GM12878 (cell line): Measurements from ENCODE around the gene ZG16. TPM values are rescaled to one million over a fixed set of nuclear protein-coding genes. Genes with fewer than 3 reads are reported as not detected.

Experiments used
- BRCA1 ChIP-seq: IDR thresholded peaks from 2 replicates; pipeline ENCODE4 v1.6.1; 2011; ENCODE audit warnings: low read depth, low read length, improper control_type of control experiment
- FOXM1 ChIP-seq: IDR thresholded peaks from 2 replicates; pipeline ENCODE4 v1.6.1; 2012; ENCODE audit warnings: low read depth, mild to moderate bottlenecking, inconsistent platforms, low read length, moderate library complexity
- LARP7 ChIP-seq: fragments of 450-650 bp; IDR thresholded peaks from 2 replicates; pipeline ENCODE4 v1.6.1; 2017; ENCODE audit warnings: mild to moderate bottlenecking
- NBN ChIP-seq: fragments of 450-650 bp; IDR thresholded peaks from 2 replicates; pipeline ENCODE4 v1.6.1; 2016
- POLR2A ChIP-seq: IDR thresholded peaks from 2 replicates; pipeline ENCODE4 v1.6.1; 2011; ENCODE audit warnings: low read depth, mild to moderate bottlenecking, low read length
- REST ChIP-seq: IDR thresholded peaks from 2 replicates; pipeline ENCODE4 v1.6.1; 2012; ENCODE audit warnings: mild to moderate bottlenecking, low read depth, low read length
- RUNX3 ChIP-seq: IDR thresholded peaks from 2 replicates; pipeline ENCODE4 v1.6.1; 2012; ENCODE audit warnings: low read length, inconsistent platforms
- SMAD5 ChIP-seq: IDR thresholded peaks from 2 replicates; pipeline ENCODE4 v1.6.1; 2016; ENCODE audit warnings: antibody characterized with exemption, low read depth
- ZNF217 ChIP-seq: fragments of 450-650 bp; IDR thresholded peaks from 2 replicates; pipeline ENCODE4 v1.6.1; 2017; ENCODE audit warnings: antibody characterized with exemption, mild to moderate bottlenecking
- polyA plus RNA-seq, 11 experiments: library from polyadenylated mRNA; depleted of rRNA in 4 of 11; unstranded in 6 of 11; stranded (reverse) in 5 of 11; fragments of >200 nt; fragmentation: Nextera tagmentation in 4 of 11; fragmentation: Illumina TruSeq in 1 of 11; extraction: Ambion mirVana in 4 of 11; extraction: Trizol in 1 of 11; gene quantifications; 1 replicate in 1 of 11; 2 replicates in 10 of 11; pipeline versions ENCODE4 v1.2.1 to v1.2.3, GENCODE V29; 2011 to 2016; ENCODE audit warnings: inconsistent platforms in 2 of 11, missing spikeins in 2 of 11, low read depth in 1 of 11
- total RNA-seq, 4 experiments: library from RNA; depleted of rRNA in 3 of 4; stranded (reverse); fragments of >200 nt in 3 of 4; fragmentation: Illumina TruSeq in 1 of 4; extraction: Trizol in 1 of 4; gene quantifications; 2 replicates each; pipeline versions ENCODE4 v1.2.1 to v1.2.3, GENCODE V29; 2013 to 2021
- TF ChIP-seq, protein P1 (sequence below): fragments of 450-650 bp; IDR thresholded peaks from 2 replicates; pipeline ENCODE4 v1.6.1; 2018; ENCODE audit warnings: mild to moderate bottlenecking, low read depth, moderate library complexity; ENCODE audit not compliant: partially characterized antibody
- TF ChIP-seq, protein P2 (sequence below): fragments of 450-650 bp; IDR thresholded peaks from 2 replicates; pipeline ENCODE4 v1.6.1; 2017; ENCODE audit warnings: mild to moderate bottlenecking, moderate library complexity

The ZG16 gene
- total and polyA plus RNA-seq, 10 of the 15 experiments (the other 5 are each of a cell fraction or from before 2014, with no cell fraction given): not detected

- 0 out of 2 replicates have a peak, but pooled peaks have one; percentile 30 for TF ChIP-seq REST
- no peak for TF ChIP-seq ZNF217
- TF ChIP-seq, protein P1, sequence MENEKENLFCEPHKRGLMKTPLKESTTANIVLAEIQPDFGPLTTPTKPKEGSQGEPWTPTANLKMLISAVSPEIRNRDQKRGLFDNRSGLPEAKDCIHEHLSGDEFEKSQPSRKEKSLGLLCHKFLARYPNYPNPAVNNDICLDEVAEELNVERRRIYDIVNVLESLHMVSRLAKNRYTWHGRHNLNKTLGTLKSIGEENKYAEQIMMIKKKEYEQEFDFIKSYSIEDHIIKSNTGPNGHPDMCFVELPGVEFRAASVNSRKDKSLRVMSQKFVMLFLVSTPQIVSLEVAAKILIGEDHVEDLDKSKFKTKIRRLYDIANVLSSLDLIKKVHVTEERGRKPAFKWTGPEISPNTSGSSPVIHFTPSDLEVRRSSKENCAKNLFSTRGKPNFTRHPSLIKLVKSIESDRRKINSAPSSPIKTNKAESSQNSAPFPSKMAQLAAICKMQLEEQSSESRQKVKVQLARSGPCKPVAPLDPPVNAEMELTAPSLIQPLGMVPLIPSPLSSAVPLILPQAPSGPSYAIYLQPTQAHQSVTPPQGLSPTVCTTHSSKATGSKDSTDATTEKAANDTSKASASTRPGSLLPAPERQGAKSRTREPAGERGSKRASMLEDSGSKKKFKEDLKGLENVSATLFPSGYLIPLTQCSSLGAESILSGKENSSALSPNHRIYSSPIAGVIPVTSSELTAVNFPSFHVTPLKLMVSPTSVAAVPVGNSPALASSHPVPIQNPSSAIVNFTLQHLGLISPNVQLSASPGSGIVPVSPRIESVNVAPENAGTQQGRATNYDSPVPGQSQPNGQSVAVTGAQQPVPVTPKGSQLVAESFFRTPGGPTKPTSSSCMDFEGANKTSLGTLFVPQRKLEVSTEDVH: no peak
- peak; percentile 62; the same call in 1 of the 2 replicates for TF ChIP-seq LARP7
- TF ChIP-seq BRCA1: no peak
- TF ChIP-seq, protein P2, sequence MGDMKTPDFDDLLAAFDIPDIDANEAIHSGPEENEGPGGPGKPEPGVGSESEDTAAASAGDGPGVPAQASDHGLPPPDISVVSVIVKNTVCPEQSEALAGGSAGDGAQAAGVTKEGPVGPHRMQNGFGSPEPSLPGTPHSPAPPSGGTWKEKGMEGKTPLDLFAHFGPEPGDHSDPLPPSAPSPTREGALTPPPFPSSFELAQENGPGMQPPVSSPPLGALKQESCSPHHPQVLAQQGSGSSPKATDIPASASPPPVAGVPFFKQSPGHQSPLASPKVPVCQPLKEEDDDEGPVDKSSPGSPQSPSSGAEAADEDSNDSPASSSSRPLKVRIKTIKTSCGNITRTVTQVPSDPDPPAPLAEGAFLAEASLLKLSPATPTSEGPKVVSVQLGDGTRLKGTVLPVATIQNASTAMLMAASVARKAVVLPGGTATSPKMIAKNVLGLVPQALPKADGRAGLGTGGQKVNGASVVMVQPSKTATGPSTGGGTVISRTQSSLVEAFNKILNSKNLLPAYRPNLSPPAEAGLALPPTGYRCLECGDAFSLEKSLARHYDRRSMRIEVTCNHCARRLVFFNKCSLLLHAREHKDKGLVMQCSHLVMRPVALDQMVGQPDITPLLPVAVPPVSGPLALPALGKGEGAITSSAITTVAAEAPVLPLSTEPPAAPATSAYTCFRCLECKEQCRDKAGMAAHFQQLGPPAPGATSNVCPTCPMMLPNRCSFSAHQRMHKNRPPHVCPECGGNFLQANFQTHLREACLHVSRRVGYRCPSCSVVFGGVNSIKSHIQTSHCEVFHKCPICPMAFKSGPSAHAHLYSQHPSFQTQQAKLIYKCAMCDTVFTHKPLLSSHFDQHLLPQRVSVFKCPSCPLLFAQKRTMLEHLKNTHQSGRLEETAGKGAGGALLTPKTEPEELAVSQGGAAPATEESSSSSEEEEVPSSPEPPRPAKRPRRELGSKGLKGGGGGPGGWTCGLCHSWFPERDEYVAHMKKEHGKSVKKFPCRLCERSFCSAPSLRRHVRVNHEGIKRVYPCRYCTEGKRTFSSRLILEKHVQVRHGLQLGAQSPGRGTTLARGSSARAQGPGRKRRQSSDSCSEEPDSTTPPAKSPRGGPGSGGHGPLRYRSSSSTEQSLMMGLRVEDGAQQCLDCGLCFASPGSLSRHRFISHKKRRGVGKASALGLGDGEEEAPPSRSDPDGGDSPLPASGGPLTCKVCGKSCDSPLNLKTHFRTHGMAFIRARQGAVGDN: peak; percentile 70
- no peak for TF ChIP-seq FOXM1
- TF ChIP-seq NBN: 0 out of 2 replicates have a peak, but pooled peaks have one; percentile 65
- TF ChIP-seq SMAD5: peak; percentile 49; the same call in 1 of the 2 replicates
- TF ChIP-seq POLR2A: peak; percentile 95
- no peak for TF ChIP-seq RUNX3
Measured at GRCh38 chr16:29805232-29806098, 27.4 kb downstream of the ZG16 start (continued).
